Measurements from ENCODE around the gene ZNF296. TPM values are rescaled to one million over a fixed set of nuclear protein-coding genes. Genes with fewer than 3 reads are reported as not detected.

The ZNF296 gene
- polyA plus RNA-seq, 1 donor from 2014 or later: 1.4 TPM

DNA sequence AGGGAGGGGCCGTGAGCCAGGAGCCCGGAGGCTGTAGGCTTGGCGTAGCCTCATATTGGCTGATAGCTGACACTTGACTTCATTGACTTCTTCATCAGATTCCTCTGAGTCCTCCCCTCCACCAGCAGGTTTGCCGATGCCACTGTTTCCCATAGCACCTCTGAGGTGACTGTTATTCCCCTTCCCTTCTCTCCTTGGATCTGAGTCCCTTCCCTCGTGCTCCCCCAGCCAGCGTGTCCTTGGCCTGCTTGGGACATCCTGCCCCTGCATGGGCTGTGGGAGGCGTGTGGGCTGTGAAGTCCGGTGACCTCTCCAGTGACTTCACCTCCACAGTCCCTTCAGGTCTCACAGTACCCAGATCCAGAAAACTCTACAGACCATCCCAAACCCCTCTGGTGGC is 25.5 kb upstream of the ZNF296 start:
- H3K27me3 ChIP-seq (ENCODE audit: insufficient read depth, low read depth, low read length): no peaks in the 10 kb centered on the region
- no peak overlapping the region for H3K4me3 ChIP-seq (ENCODE audit: low read length)
- no peaks in the 10 kb centered on the region for H3K9me2 ChIP-seq (ENCODE audit: insufficient read depth, low read length)
- no peaks in the 10 kb centered on the region for H3F3A ChIP-seq (ENCODE audit: insufficient read depth, low read length, poor library complexity, severe bottlenecking)
- H2AFZ ChIP-seq (ENCODE audit: low read depth, low read length): no peak overlapping the region
- H3K79me2 ChIP-seq (replicated peaks; ENCODE audit: insufficient read depth, low read length): peaks cover 64% of the 10 kb centered on the region
- H3K36me3 ChIP-seq (ENCODE audit: insufficient read depth, low read length): no peaks in the 10 kb centered on the region
- H3K9ac ChIP-seq (ENCODE audit: low read length): no peak overlapping the region
- H4K20me1 ChIP-seq (ENCODE audit: insufficient read depth): peaks cover 26% of the 10 kb centered on the region
- H3K4me2 ChIP-seq (ENCODE audit: low read length): no peak overlapping the region
- H3K27ac ChIP-seq (ENCODE audit: low read length): no peak overlapping the region
- H3K9me3 ChIP-seq (ENCODE audit: low read length): no peaks in the 10 kb centered on the region
- no peak for TF ChIP-seq POLR2AphosphoS5 (IDR thresholded peaks at IDR 0.05)
- no peak for TF ChIP-seq TAF1 (IDR thresholded peaks at IDR 0.05; ENCODE audit: low read depth)
- TF ChIP-seq EP300 (conservative IDR thresholded peaks at IDR 0.05; ENCODE audit: poor library complexity, severe bottlenecking): no peak
- TF ChIP-seq SMC3 (conservative IDR thresholded peaks at IDR 0.05; ENCODE audit: poor library complexity): no peak
- TF ChIP-seq MXI1 (conservative IDR thresholded peaks at IDR 0.05; ENCODE audit: poor library complexity, severe bottlenecking): no peak
- TF ChIP-seq RAD21 (conservative IDR thresholded peaks at IDR 0.05): no peak
- TF ChIP-seq EZH2 (IDR thresholded peaks at IDR 0.05; ENCODE audit: borderline replicate concordance, insufficient read depth, low read length, poor library complexity, severe bottlenecking): no peak
- TF ChIP-seq, protein P1, sequence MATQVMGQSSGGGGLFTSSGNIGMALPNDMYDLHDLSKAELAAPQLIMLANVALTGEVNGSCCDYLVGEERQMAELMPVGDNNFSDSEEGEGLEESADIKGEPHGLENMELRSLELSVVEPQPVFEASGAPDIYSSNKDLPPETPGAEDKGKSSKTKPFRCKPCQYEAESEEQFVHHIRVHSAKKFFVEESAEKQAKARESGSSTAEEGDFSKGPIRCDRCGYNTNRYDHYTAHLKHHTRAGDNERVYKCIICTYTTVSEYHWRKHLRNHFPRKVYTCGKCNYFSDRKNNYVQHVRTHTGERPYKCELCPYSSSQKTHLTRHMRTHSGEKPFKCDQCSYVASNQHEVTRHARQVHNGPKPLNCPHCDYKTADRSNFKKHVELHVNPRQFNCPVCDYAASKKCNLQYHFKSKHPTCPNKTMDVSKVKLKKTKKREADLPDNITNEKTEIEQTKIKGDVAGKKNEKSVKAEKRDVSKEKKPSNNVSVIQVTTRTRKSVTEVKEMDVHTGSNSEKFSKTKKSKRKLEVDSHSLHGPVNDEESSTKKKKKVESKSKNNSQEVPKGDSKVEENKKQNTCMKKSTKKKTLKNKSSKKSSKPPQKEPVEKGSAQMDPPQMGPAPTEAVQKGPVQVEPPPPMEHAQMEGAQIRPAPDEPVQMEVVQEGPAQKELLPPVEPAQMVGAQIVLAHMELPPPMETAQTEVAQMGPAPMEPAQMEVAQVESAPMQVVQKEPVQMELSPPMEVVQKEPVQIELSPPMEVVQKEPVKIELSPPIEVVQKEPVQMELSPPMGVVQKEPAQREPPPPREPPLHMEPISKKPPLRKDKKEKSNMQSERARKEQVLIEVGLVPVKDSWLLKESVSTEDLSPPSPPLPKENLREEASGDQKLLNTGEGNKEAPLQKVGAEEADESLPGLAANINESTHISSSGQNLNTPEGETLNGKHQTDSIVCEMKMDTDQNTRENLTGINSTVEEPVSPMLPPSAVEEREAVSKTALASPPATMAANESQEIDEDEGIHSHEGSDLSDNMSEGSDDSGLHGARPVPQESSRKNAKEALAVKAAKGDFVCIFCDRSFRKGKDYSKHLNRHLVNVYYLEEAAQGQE (IDR thresholded peaks at IDR 0.05; ENCODE audit: borderline replicate concordance): no peak
- TF ChIP-seq, protein P2, sequence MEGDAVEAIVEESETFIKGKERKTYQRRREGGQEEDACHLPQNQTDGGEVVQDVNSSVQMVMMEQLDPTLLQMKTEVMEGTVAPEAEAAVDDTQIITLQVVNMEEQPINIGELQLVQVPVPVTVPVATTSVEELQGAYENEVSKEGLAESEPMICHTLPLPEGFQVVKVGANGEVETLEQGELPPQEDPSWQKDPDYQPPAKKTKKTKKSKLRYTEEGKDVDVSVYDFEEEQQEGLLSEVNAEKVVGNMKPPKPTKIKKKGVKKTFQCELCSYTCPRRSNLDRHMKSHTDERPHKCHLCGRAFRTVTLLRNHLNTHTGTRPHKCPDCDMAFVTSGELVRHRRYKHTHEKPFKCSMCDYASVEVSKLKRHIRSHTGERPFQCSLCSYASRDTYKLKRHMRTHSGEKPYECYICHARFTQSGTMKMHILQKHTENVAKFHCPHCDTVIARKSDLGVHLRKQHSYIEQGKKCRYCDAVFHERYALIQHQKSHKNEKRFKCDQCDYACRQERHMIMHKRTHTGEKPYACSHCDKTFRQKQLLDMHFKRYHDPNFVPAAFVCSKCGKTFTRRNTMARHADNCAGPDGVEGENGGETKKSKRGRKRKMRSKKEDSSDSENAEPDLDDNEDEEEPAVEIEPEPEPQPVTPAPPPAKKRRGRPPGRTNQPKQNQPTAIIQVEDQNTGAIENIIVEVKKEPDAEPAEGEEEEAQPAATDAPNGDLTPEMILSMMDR (IDR thresholded peaks at IDR 0.05; ENCODE audit: poor library complexity, severe bottlenecking): no peak

DNA sequence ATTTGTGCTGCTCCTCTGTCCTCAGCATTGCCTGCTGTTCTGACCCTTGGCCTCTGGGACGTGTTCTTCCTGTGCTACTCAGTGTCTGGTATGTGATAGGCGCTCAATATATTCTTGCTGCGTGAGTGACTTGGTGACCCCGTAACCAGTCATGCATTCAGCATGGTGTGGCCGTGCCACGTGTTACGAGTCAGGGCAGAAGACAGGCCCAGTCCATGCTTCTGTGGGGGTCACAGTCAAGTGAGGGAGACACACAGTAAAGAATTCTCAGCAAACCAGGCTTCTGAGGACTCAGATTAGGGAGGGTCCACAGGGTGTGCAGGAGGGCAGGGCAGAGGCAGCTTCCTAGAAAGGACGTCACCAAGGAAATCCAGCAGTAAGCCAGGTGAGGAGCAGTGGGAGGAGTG is 24.6 kb upstream of the ZNF296 start:
- no peaks in the 10 kb centered on the region for H3K9me3 ChIP-seq (ENCODE audit: low read length)
- no peak overlapping the region for H3K4me2 ChIP-seq (ENCODE audit: low read length)
- H3K27ac ChIP-seq (ENCODE audit: low read length): no peak overlapping the region
- TF ChIP-seq EZH2 (IDR thresholded peaks at IDR 0.05; ENCODE audit: borderline replicate concordance, insufficient read depth, low read length, poor library complexity, severe bottlenecking): no peak
- no peak for TF ChIP-seq EP300 (conservative IDR thresholded peaks at IDR 0.05; ENCODE audit: poor library complexity, severe bottlenecking)
- no peak for TF ChIP-seq SMC3 (conservative IDR thresholded peaks at IDR 0.05; ENCODE audit: poor library complexity)
- TF ChIP-seq TAF1 (IDR thresholded peaks at IDR 0.05; ENCODE audit: low read depth): no peak
- no peak for TF ChIP-seq MXI1 (conservative IDR thresholded peaks at IDR 0.05; ENCODE audit: poor library complexity, severe bottlenecking)
- no peak for TF ChIP-seq POLR2AphosphoS5 (IDR thresholded peaks at IDR 0.05)
- TF ChIP-seq, protein P1 (IDR thresholded peaks at IDR 0.05; ENCODE audit: borderline replicate concordance): no peak
- TF ChIP-seq, protein P2 (IDR thresholded peaks at IDR 0.05; ENCODE audit: poor library complexity, severe bottlenecking): no peak
- TF ChIP-seq RAD21 (conservative IDR thresholded peaks at IDR 0.05): no peak
- H2AFZ ChIP-seq (ENCODE audit: low read depth, low read length): no peak overlapping the region
- peaks cover 71% of the 10 kb centered on the region for H3K79me2 ChIP-seq (replicated peaks; ENCODE audit: insufficient read depth, low read length)
- no peaks in the 10 kb centered on the region for H3F3A ChIP-seq (ENCODE audit: insufficient read depth, low read length, poor library complexity, severe bottlenecking)
- H3K36me3 ChIP-seq (ENCODE audit: insufficient read depth, low read length): no peaks in the 10 kb centered on the region
- no peaks in the 10 kb centered on the region for H3K27me3 ChIP-seq (ENCODE audit: insufficient read depth, low read depth, low read length)
- H4K20me1 ChIP-seq (ENCODE audit: insufficient read depth): peaks cover 30% of the 10 kb centered on the region
- no peaks in the 10 kb centered on the region for H3K9me2 ChIP-seq (ENCODE audit: insufficient read depth, low read length)
- no peak overlapping the region for H3K4me3 ChIP-seq (ENCODE audit: low read length)
- no peak overlapping the region for H3K9ac ChIP-seq (ENCODE audit: low read length)

Measured in neural cell (in vitro differentiated cells).